HepG2 (cell line): ENCODE results near the gene SEMA6D. TPM values are rescaled to one million over a fixed set of nuclear protein-coding genes. Genes with fewer than 3 reads are reported as not detected.

Experiments used
- ATAC-seq: fragments of 200-7000 bp; cut with Tn5 transposase; 3 replicates; pipeline ENCODE4 v1.9.1; 2020; ENCODE audit warnings: mild to moderate bottlenecking, moderate library complexity
- BruUV-seq: library from RNA; stranded (reverse); fragments of 400-500 nt; replicated peaks from 2 replicates; lab custom pipeline; 2021; lab: Mats Ljungman, UMichigan
- CTCF ChIA-PET: fragments of 300-600 bp; formaldehyde crosslinking; extraction: SDS; loops from one replicate; lab custom pipeline; 2021; ENCODE audit warnings: low total read pairs, inconsistent platforms, low intra/inter-chr PET ratio; lab: Yijun Ruan, JAX
- POLR2A ChIA-PET: fragments of 350-600 bp; sonication (Branson Sonifier 250); formaldehyde crosslinking; loops from one replicate; lab custom pipeline; 2020; ENCODE audit warnings: antibody characterized with exemption, inconsistent platforms; lab: Yijun Ruan, JAX
- DNase-seq: peaks from one replicate; pipeline ENCODE4 v3.0.0-alpha.2; 2015; ENCODE audit warnings: low spot score
- FAIRE-seq: peaks from 3 replicates; lab custom pipeline; 2011; peaks lifted over from hg19 to GRCh38; lab: Jason Lieb, UNC
- H2AFZ ChIP-seq: one replicate; pipeline ENCODE4 v1.6.1; 2011; ENCODE audit warnings: low read length, inconsistent platforms
- H3K27ac ChIP-seq: fragments of 300-600 bp; 3 replicates; pipeline ENCODE4 v1.8.0; 2011; ENCODE audit warnings: mixed run types, mild to moderate bottlenecking, mixed read lengths, low read length, inconsistent platforms; ENCODE audit not compliant: insufficient read depth; ENCODE audit errors: extremely low read length
- H3K27me3 ChIP-seq, 2 experiments: fragments of 200-600 bp in 1 of 2; 2 replicates in 1 of 2; 3 replicates in 1 of 2; pipeline versions ENCODE4 v1.6.0 to v1.8.0; 2011; ENCODE audit warnings: low read length in 2 of 2, mild to moderate bottlenecking in 2 of 2, moderate library complexity in 2 of 2, inconsistent platforms in 1 of 2; ENCODE audit not compliant: insufficient read depth in 2 of 2, control insufficient read depth in 1 of 2
- H3K36me3 ChIP-seq, 2 experiments: fragments of 200-600 bp in 1 of 2; replicated peaks in 1 of 2; 2 replicates in 1 of 2; 3 replicates in 1 of 2; pipeline versions ENCODE4 v1.5.1 to v1.8.0; 2011; ENCODE audit warnings: low read length in 2 of 2, inconsistent platforms in 1 of 2; ENCODE audit not compliant: insufficient read depth in 2 of 2, control insufficient read depth in 1 of 2
- H3K4me1 ChIP-seq: 2 replicates; pipeline ENCODE4 v1.5.1; 2012; ENCODE audit warnings: low read length, inconsistent platforms; ENCODE audit not compliant: insufficient read depth
- H3K4me2 ChIP-seq: 2 replicates; pipeline ENCODE4 v1.6.0; 2011; ENCODE audit warnings: low read depth, low read length, inconsistent platforms
- H3K4me3 ChIP-seq, 3 experiments: fragments of 200-600 bp in 1 of 3; sonication (generic), shearing (Covaris generic) in 1 of 3; replicated peaks in 1 of 3; 2 replicates each; pipeline ENCODE4 v1.5.1; 2011 to 2016; ENCODE audit warnings: low read length in 3 of 3, inconsistent platforms in 2 of 3, low read depth in 2 of 3, mild to moderate bottlenecking in 2 of 3, control low read depth in 1 of 3, mixed read lengths in 1 of 3; ENCODE audit not compliant: insufficient read depth in 1 of 3
- H3K79me2 ChIP-seq: one replicate; pipeline ENCODE4 v1.6.1; 2011; ENCODE audit warnings: low read length, inconsistent platforms; ENCODE audit not compliant: insufficient read depth
- H3K9ac ChIP-seq: 2 replicates; pipeline ENCODE4 v1.6.0; 2011; ENCODE audit warnings: mild to moderate bottlenecking, low read depth, low read length, inconsistent platforms; ENCODE audit not compliant: insufficient read depth
- H3K9me3 ChIP-seq: 2 replicates; pipeline ENCODE4 v1.5.1; 2012; ENCODE audit warnings: mild to moderate bottlenecking, low read length
- H4K20me1 ChIP-seq: 2 replicates; pipeline ENCODE4 v1.6.0; 2011; ENCODE audit warnings: inconsistent platforms, mild to moderate bottlenecking, low read length, moderate library complexity; ENCODE audit not compliant: insufficient read depth
- JDP2 ChIP-seq: sonication (generic); formaldehyde crosslinking; IDR thresholded peaks from 2 replicates; pipeline ENCODE4 v1.8.1; 2022; ENCODE audit warnings: missing genetic modification reagents, borderline replicate concordance
- RAD51 ChIP-seq: fragments of 450-650 bp; IDR thresholded peaks from 2 replicates; pipeline ENCODE4 v1.6.1; 2016; ENCODE audit warnings: borderline replicate concordance
- SMARCE1 ChIP-seq: fragments of 450-650 bp; IDR thresholded peaks from 2 replicates; pipeline ENCODE4 v1.6.1; 2017; ENCODE audit warnings: borderline replicate concordance
- SNAPC5 ChIP-seq: sonication (generic); formaldehyde crosslinking; IDR thresholded peaks from 2 replicates; pipeline ENCODE4 v1.8.1; 2023; ENCODE audit warnings: mild to moderate bottlenecking, missing genetic modification reagents, borderline replicate concordance
- SP5 ChIP-seq: IDR thresholded peaks from 2 replicates; pipeline ENCODE4 v1.6.1; 2016; ENCODE audit warnings: low read depth, borderline replicate concordance
- ZFYVE20 ChIP-seq: sonication (generic); formaldehyde crosslinking; IDR thresholded peaks from 2 replicates; pipeline ENCODE4 v1.8.0; 2023; ENCODE audit warnings: low read depth, mild to moderate bottlenecking, moderate library complexity, missing genetic modification reagents, borderline replicate concordance
- ZNF543 ChIP-seq: sonication (generic); formaldehyde crosslinking; IDR thresholded peaks from 2 replicates; pipeline ENCODE4 v1.4.0; 2020; ENCODE audit warnings: mild to moderate bottlenecking, missing genetic modification reagents
- WGBS: methylation state at CpG from one replicate; pipeline ENCODE4 v1.1.6; 2017; ENCODE audit warnings: low lambda C conversion rate; 5-methylcytosine and 5-hydroxymethylcytosine counted together
- in situ Hi-C: cut with HindIII; loops from 2 replicates; pipeline ENCODE4 v1.10.0; 2017; ENCODE audit warnings: low pct_unique_long_range_greater_than_20kb; ENCODE audit not compliant: extremely low pct_ligation_motif_present
- intact Hi-C: fragments of 100-400 bp; cut with micrococcal nuclease; formaldehyde crosslinking; loops from one replicate; pipeline ENCODE4 v1.10.0; 2022; ENCODE audit not compliant: unreplicated experiment
- polyA plus RNA-seq, 8 experiments: library from polyadenylated mRNA; depleted of rRNA in 3 of 8; stranded (reverse) in 7 of 8; unstranded in 1 of 8; fragments of >200 nt; fragmentation: Illumina TruSeq in 4 of 8; extraction: Trizol in 4 of 8; gene quantifications; 2 replicates each; pipeline versions ENCODE4 v1.2.1 to v1.2.3, GENCODE V29; 2011 to 2016; ENCODE audit warnings: low read depth in 4 of 8, missing spikeins in 1 of 8, mixed read lengths in 1 of 8; ENCODE audit not compliant: insufficient read depth in 1 of 8
- total RNA-seq, 5 experiments: library from RNA; depleted of rRNA; stranded (reverse); fragments of >200 nt; fragmentation: Illumina TruSeq; extraction: Trizol; gene quantifications; 2 replicates each; pipeline ENCODE4 v1.2.3, GENCODE V29; 2016; ENCODE audit warnings: low read depth in 1 of 5

Gene SEMA6D
- total and polyA plus RNA-seq, 2 of the 13 experiments (the other 11 are each of a cell fraction or from before 2014, with no cell fraction given), result not detected

GRCh38 chr15:47743385-47743784 lies 26.1 kb downstream of the SEMA6D start:
- DNase-seq, result no peak
- no peak overlapping the region for H3K4me2 ChIP-seq
- no peaks in the 10 kb centered on the region for H3K4me1 ChIP-seq
- no TSS peak for BruUV-seq
- H2AFZ ChIP-seq, result no peak overlapping the region
- no peaks in the 10 kb centered on the region for H3K79me2 ChIP-seq
- no peak for ATAC-seq
- no peak overlapping the region for H3K4me3 ChIP-seq
- no peaks in the 10 kb centered on the region for H3K9me3 ChIP-seq
- no peaks in the 10 kb centered on the region; a peak in 1 of 5 replicates for H3K27me3 ChIP-seq
- H3K36me3 ChIP-seq, result no peaks in the 10 kb centered on the region
- no peak overlapping the region for H3K27ac ChIP-seq
- intact Hi-C loops, result no loop called here
- in situ Hi-C loops, result no loop called here
- POLR2A ChIA-PET, result no interaction called here
- H4K20me1 ChIP-seq, result no peaks in the 10 kb centered on the region
- H3K9ac ChIP-seq, result no peak overlapping the region
- no peak for TF ChIP-seq ZNF543
- TF ChIP-seq RAD51, result peak; percentile 71; the same call in 1 of the 2 replicates
- TF ChIP-seq SP5, result no peak
- TF ChIP-seq JDP2 (CRISPR knock-in tag), result no peak
- TF ChIP-seq SMARCE1, result no peak
- CTCF ChIA-PET, result no interaction called here
- no peak for FAIRE-seq
- WGBS, result 11% methylated on average over 6 of the region's 6 CpGs

- 5% methylated on average over 1 of the region's 1 CpG for WGBS
- H2AFZ ChIP-seq, result no peak overlapping the region
Measured at GRCh38 chr15:47743886-47744285, 26.6 kb downstream of the SEMA6D start.

More at GRCh38 chr15:47743886-47744285, 26.6 kb downstream of the SEMA6D start:
- TF ChIP-seq SNAPC5 (CRISPR knock-in tag) (no peak), ZFYVE20 (CRISPR knock-in tag) (no peak)
- TF ChIP-seq, all 625 proteins: peak for 0
- DNase-seq (no peak), FAIRE-seq (no peak), ATAC-seq (no peak)
- ChIA-PET CTCF (no interaction called here), POLR2A (no interaction called here)
- Histone ChIP-seq H3K27ac (no peak overlapping the region), H3K4me1 (no peaks in the 10 kb centered on the region), H3K9me3 (no peaks in the 10 kb centered on the region), H3K36me3 (no peaks in the 10 kb centered on the region), H3K4me3 (no peak overlapping the region), H3K79me2 (no peaks in the 10 kb centered on the region), H3K27me3 (no peaks in the 10 kb centered on the region), H3K9ac (no peak overlapping the region), H4K20me1 (no peaks in the 10 kb centered on the region), H3K4me2 (no peak overlapping the region)
- BruUV-seq, result no TSS peak
- intact Hi-C loops (no loop called here), in situ Hi-C loops (no loop called here)
